AG09319 (cell line): Measurements from ENCODE around the gene MYL10.

ENCODE experiments used
- DNase-seq: peaks from one replicate; pipeline ENCODE4 v3.0.0-alpha.2; 2010; ENCODE audit warnings: low read depth; ENCODE audit errors: extremely low read depth
- TF ChIP-seq, protein P1 (sequence below): IDR thresholded peaks from 2 replicates; pipeline ENCODE4 v1.5.1; 2011; ENCODE audit warnings: low read depth, mild to moderate bottlenecking, inconsistent platforms, low read length, moderate library complexity

MYL10 gene

DNA sequence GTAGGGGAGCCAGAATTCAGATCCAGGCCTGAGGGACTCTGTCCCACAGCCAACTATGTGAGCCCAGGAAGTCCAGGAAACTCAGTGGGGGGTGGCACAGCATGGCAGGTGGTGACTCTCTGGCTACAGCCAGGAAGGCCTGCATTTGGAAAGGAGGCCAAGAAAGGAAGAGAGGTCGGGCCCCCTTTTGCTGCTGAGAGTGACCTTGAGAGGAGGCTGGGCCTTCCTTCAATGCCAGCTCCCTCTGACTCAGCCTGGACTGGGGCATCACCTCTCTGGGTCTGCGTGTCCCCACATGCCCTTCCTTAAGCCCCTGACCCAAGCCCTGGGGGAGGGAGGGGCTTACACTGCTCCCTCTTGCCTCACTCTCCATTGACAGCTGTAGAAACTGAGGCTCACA, 6.4 kb upstream of the MYL10 start:
- no peak for DNase-seq
- TF ChIP-seq, protein P1, sequence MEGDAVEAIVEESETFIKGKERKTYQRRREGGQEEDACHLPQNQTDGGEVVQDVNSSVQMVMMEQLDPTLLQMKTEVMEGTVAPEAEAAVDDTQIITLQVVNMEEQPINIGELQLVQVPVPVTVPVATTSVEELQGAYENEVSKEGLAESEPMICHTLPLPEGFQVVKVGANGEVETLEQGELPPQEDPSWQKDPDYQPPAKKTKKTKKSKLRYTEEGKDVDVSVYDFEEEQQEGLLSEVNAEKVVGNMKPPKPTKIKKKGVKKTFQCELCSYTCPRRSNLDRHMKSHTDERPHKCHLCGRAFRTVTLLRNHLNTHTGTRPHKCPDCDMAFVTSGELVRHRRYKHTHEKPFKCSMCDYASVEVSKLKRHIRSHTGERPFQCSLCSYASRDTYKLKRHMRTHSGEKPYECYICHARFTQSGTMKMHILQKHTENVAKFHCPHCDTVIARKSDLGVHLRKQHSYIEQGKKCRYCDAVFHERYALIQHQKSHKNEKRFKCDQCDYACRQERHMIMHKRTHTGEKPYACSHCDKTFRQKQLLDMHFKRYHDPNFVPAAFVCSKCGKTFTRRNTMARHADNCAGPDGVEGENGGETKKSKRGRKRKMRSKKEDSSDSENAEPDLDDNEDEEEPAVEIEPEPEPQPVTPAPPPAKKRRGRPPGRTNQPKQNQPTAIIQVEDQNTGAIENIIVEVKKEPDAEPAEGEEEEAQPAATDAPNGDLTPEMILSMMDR, result no peak

DNA sequence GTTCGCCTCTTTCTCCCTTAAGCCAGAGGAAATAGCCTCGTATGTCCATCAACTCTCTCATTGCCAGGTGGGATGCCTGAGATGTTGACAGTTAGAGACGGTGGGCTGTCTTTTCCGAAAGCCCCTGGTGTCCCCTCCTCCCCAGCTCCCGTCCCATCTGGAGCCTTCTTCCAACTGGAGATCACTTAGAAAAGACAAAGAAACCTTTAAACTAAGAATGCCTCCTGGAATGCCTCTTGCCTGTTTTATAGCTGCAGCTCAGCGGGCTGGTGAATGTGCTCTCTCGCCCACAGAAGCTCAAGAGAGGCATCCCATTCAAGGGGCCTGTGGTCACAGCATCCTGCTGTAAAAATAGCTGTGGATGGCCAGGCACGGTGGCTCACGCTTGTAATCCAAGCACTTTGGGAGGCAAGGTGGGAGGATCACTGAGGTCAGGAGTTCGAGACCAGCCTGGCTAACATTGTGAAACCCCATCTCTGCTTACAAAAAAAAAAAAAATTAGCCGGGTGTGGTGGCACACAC, 5.2 kb upstream of the MYL10 start:
- DNase-seq, result no peak
- TF ChIP-seq, protein P1, result no peak

DNA sequence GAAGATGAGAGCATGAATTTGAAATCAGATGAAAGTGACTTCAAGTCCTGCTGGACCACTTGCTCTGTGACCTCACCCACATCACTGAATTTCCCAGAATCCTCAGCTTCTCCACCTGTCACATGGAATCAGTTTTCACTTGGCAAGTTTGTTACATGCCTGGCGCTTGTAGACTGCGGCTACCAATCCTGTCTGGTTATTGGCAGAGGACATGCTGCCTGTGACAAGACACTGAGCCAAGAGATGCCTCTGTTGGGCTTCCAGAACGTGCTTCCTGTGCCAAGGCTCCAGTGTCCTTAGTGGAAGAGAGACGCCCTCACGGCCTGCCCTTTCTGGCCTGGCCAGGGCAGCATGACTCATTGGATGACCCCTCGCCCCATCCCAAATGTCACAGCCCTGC, 4.4 kb upstream of the MYL10 start:
- DNase-seq, result no peak

DNA sequence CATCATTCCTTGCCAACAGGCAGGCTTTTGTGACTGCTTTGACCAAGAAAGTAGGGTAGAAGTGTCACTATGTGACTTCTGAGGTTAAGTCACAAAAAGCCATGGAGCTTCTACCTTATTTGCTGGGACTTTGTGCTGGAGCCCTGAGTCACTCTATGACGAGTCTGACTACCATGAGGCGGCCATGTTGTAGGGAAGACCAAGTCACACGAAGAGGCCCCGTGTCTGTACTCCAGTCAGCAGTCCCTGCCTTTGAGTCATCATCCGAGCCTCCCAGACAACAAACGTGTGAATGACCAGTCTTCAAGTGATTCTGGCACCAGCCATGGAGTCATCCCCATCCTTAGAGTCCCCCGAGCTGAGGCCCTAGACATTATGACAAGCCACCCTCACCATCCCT, 3.5 kb upstream of the MYL10 start:
- no peak for DNase-seq
- TF ChIP-seq, protein P1, result no peak

More for the DNA sequence above, 4.4 kb upstream of the MYL10 start:
- TF ChIP-seq, protein P1, result no peak

DNA sequence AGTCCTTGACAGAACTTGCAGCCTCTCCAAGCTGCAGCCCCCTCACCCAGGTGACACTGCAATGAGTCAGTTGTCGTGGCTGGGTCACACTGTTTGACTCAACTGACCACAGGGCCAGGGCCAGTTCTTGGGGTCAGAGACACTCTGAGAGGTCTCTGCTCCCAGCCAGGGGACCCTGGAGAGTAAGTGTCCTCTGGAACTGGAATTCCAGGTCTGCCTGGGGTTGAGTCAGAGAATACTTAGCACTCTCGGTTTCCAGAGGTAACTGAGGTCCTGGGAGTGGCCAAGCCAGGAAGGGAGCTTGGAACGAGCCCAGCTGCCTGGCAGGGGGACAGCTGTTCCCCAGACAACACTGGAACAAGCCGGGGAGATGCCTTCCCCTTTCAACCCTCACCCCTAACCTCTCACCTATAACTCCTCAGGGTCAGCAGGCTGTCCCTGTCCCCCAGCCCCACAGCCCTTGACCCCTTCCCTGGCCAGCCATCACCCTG, 2.2 kb upstream of the MYL10 start:
- TF ChIP-seq, protein P1, result no peak
- DNase-seq, result no peak

DNA sequence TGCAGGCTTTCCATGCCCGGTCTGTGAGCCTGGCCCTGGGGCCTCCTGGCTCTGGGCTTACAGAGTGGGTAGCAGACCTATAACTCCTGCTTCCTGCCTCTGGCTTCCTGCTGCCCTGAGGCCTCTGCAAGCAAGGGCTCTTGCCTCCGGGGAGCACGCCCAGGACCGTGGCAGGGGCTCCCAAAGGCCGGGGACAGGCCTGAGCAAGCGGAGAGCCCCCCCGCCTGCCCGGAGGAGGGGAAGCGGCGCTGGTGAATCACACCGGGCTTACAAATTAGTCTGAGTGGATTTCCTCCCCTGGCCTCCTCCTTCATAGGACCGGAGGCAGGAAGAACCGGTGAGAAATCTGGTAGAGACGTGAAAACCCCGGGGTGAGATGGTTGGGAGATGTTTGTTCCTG, 1.5 kb upstream of the MYL10 start:
- TF ChIP-seq, protein P1, result no peak
- no peak for DNase-seq

DNA sequence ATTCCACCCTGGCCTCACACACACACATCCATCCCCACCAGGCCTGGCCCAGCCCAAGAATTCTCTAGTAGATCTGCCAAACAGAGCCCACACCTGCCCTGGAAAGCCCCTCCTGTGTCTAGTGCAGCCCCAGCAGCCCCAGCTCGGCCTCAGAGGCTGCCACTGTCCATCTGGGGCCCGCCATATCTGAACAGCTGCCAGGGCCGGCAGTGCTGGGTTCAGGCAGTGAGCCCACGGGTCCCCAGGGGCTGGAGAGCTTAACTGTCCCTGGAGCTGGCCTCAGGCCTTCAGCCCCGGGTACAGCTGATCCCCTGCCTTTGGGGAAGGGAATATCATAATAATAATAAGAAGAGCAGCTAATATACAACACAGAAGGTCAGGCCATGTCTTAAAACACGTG, 574 bp downstream of the MYL10 start:
- no peak for DNase-seq
- TF ChIP-seq, protein P1, result no peak
